Amniotic stem cell (primary cell): ENCODE results near the gene SLC19A1.
A peak's percentile ranks its signal among the peaks of the same experiment; 100 is the strongest.

ENCODE experiments used
- DNase-seq: peaks from one replicate; lab custom pipeline; 2025; lab: John Stamatoyannopoulos, UW

SLC19A1 gene

GRCh38 chr21:45558044-45558721 is 15.9 kb upstream of the SLC19A1 start:
- DNase-seq, result no peak

- no peak for DNase-seq
Measured at GRCh38 chr21:45557616-45558043, 15.4 kb upstream of the SLC19A1 start.

- no peak for DNase-seq
Measured at GRCh38 chr21:45556645-45557615, 14.7 kb upstream of the SLC19A1 start.

- no peak for DNase-seq
Measured at GRCh38 chr21:45556302-45556644, 14.0 kb upstream of the SLC19A1 start.

GRCh38 chr21:45555557-45556301 is 13.5 kb upstream of the SLC19A1 start:
- peak; percentile 61 for DNase-seq

- no peak for DNase-seq
Measured at GRCh38 chr21:45555251-45555556, 13.0 kb upstream of the SLC19A1 start.

- peak; percentile 31 for DNase-seq
Measured at GRCh38 chr21:45554477-45555175, 12.4 kb upstream of the SLC19A1 start.

GRCh38 chr21:45552696-45553391 is 10.6 kb upstream of the SLC19A1 start:
- DNase-seq, result no peak

GRCh38 chr21:45551783-45552695 is 9.8 kb upstream of the SLC19A1 start:
- DNase-seq, result no peak

GRCh38 chr21:45551316-45551715 is 9.1 kb upstream of the SLC19A1 start:
- peak; percentile 67 for DNase-seq

- DNase-seq, result no peak
Measured at GRCh38 chr21:45550522-45551210, 8.4 kb upstream of the SLC19A1 start.

- no peak for DNase-seq
Measured at GRCh38 chr21:45549626-45550463, 7.6 kb upstream of the SLC19A1 start.

GRCh38 chr21:45548711-45549491 is 6.7 kb upstream of the SLC19A1 start:
- no peak for DNase-seq

GRCh38 chr21:45547545-45547900 is 5.3 kb upstream of the SLC19A1 start:
- no peak for DNase-seq

GRCh38 chr21:45546636-45547544 is 4.7 kb upstream of the SLC19A1 start:
- no peak for DNase-seq

GRCh38 chr21:45545691-45546531 is 3.7 kb upstream of the SLC19A1 start:
- no peak for DNase-seq
